Osteoblast (primary cell): ENCODE data around the gene ZXDC. TPM values are rescaled to one million over a fixed set of nuclear protein-coding genes. Genes with fewer than 3 reads are reported as not detected.

Experiments
- DNase-seq: peaks from one replicate; pipeline ENCODE4 v3.0.0; 2011; ENCODE audit warnings: low spot score, mixed read lengths; ENCODE audit not compliant: insufficient read length; ENCODE audit errors: missing footprints
- H2AFZ ChIP-seq: 2 replicates; pipeline ENCODE4 v1.6.0; 2011; ENCODE audit warnings: mild to moderate bottlenecking, low read length
- H3K27ac ChIP-seq: 2 replicates; pipeline ENCODE4 v1.5.1; 2011; ENCODE audit warnings: mild to moderate bottlenecking, low read depth, low read length, moderate library complexity
- H3K27me3 ChIP-seq: 2 replicates; pipeline ENCODE4 v1.6.0; 2012; ENCODE audit warnings: mild to moderate bottlenecking, control low read depth, inconsistent platforms, low read length, moderate library complexity; ENCODE audit not compliant: insufficient read depth
- H3K36me3 ChIP-seq: 2 replicates; pipeline ENCODE4 v1.5.1; 2011; ENCODE audit warnings: mild to moderate bottlenecking, low read length, control low read depth, moderate library complexity; ENCODE audit not compliant: insufficient read depth
- H3K4me1 ChIP-seq: 2 replicates; pipeline ENCODE4 v1.5.1; 2011; ENCODE audit warnings: mild to moderate bottlenecking, low read length, control low read depth, moderate library complexity; ENCODE audit not compliant: insufficient read depth
- H3K4me2 ChIP-seq: 2 replicates; pipeline ENCODE4 v1.6.0; 2011; ENCODE audit warnings: mild to moderate bottlenecking, low read length; ENCODE audit not compliant: insufficient read depth
- H3K4me3 ChIP-seq: fragments of 200-600 bp; sonication (generic); 3 replicates; pipeline ENCODE4 v1.5.1; 2012; ENCODE audit warnings: mild to moderate bottlenecking, low read length, inconsistent platforms; ENCODE audit not compliant: insufficient read depth
- H3K79me2 ChIP-seq: 2 replicates; pipeline ENCODE4 v1.6.0; 2012; ENCODE audit warnings: mild to moderate bottlenecking, low read length, control low read depth, inconsistent platforms; ENCODE audit not compliant: insufficient read depth
- H3K9me3 ChIP-seq: 2 replicates; pipeline ENCODE4 v1.5.1; 2011; ENCODE audit warnings: low read depth, low read length, control low read depth
- H4K20me1 ChIP-seq: 2 replicates; pipeline ENCODE4 v1.6.0; 2012; ENCODE audit warnings: mild to moderate bottlenecking, low read length, control low read depth; ENCODE audit not compliant: insufficient read depth
- total RNA-seq: library from RNA; depleted of rRNA; stranded (reverse); fragments of >200 nt; gene quantifications from 2 replicates; pipeline ENCODE4 v1.2.3, GENCODE V29; 2012
- TF ChIP-seq, protein P1 (sequence below): IDR thresholded peaks from 2 replicates; pipeline ENCODE4 v1.5.1; 2011; ENCODE audit warnings: mild to moderate bottlenecking, low read depth, low read length, moderate library complexity; ENCODE audit errors: extremely low read depth

The ZXDC gene
- total RNA-seq, 1 donor: 27.1 TPM

- no peaks in the 10 kb centered on the region for H3K9me3 ChIP-seq
- no peak overlapping the region for H3K4me3 ChIP-seq
- no peak overlapping the region for H3K27ac ChIP-seq
- peak; percentile 69 for DNase-seq
- H3K4me2 ChIP-seq: no peak overlapping the region
- no peaks in the 10 kb centered on the region for H3K27me3 ChIP-seq
- H3K79me2 ChIP-seq: peaks cover 63% of the 10 kb centered on the region
- no peaks in the 10 kb centered on the region for H3K4me1 ChIP-seq
- peaks cover 44% of the 10 kb centered on the region for H4K20me1 ChIP-seq
- H3K36me3 ChIP-seq: peaks cover 86% of the 10 kb centered on the region
- no peak overlapping the region for H2AFZ ChIP-seq
- TF ChIP-seq, protein P1, sequence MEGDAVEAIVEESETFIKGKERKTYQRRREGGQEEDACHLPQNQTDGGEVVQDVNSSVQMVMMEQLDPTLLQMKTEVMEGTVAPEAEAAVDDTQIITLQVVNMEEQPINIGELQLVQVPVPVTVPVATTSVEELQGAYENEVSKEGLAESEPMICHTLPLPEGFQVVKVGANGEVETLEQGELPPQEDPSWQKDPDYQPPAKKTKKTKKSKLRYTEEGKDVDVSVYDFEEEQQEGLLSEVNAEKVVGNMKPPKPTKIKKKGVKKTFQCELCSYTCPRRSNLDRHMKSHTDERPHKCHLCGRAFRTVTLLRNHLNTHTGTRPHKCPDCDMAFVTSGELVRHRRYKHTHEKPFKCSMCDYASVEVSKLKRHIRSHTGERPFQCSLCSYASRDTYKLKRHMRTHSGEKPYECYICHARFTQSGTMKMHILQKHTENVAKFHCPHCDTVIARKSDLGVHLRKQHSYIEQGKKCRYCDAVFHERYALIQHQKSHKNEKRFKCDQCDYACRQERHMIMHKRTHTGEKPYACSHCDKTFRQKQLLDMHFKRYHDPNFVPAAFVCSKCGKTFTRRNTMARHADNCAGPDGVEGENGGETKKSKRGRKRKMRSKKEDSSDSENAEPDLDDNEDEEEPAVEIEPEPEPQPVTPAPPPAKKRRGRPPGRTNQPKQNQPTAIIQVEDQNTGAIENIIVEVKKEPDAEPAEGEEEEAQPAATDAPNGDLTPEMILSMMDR: no peak
Observed at GRCh38 chr3:126464997-126465396, 10.7 kb downstream of the ZXDC start.

DNA sequence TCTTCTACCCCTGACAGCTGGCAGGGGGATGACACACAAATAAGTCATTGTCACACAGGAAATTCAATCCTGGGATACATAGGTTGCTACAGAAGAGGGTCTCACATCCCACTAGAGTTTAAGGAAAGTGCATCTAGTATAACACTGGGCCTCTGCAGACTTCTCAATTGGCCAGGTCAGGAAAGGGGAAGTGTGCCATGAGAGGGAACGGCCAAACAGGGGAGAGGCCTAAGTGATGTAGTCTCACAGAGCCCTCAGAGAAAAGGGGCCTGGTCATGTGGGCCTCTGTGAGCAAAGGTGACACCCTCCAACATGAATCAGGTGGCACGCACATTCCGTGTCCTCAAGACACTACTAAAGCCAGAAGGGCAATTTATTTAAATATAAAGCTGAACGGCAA lies 11.2 kb downstream of the ZXDC start:
- H2AFZ ChIP-seq: no peak overlapping the region
- DNase-seq: no peak
- peaks cover 44% of the 10 kb centered on the region for H4K20me1 ChIP-seq
- H3K9me3 ChIP-seq: no peaks in the 10 kb centered on the region
- no peaks in the 10 kb centered on the region for H3K4me1 ChIP-seq
- no peaks in the 10 kb centered on the region for H3K27me3 ChIP-seq
- H3K4me2 ChIP-seq: no peak overlapping the region
- TF ChIP-seq, protein P1: no peak
- no peak overlapping the region for H3K4me3 ChIP-seq
- H3K79me2 ChIP-seq: peaks cover 62% of the 10 kb centered on the region
- H3K27ac ChIP-seq: no peak overlapping the region
- peaks cover 86% of the 10 kb centered on the region for H3K36me3 ChIP-seq

DNA sequence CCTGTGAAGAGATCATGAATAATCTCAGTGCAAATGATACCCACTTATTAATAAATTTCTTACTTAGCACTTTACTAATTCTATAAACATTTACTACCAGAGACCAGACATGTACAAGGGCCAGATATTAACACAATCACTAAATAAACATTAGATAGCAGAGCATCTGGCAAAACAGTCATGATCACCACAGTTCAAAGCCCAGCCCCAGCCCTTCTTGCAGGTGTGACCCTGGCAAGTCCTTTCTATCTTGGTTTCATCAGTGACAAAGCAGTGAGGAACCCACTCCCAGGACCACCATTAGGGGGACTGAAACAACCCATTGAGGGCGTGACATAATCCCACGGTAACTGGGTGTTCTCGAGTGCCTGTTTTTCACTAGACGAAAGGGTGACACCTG lies 11.6 kb downstream of the ZXDC start:
- peaks cover 47% of the 10 kb centered on the region for H4K20me1 ChIP-seq
- no peak for DNase-seq

DNA sequence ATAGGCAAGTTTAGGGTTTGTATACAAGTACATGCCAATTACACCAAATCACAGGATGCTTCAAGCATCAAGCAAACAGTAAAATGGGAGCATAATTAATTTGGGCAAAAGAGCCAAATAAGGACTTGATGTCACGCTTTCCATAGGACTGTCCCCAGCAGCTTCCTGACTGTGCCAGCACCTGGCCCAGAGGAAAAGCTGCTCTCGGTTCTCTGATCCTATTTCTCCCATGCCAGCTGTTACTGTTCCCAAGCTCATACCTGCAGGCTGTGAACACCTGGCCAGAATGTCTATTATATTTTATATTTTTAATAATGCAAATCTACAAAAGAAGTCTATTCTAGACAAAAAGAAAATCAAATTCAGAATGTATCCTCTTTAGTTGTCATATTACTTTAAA lies 12.2 kb downstream of the ZXDC start:
- H3K27me3 ChIP-seq: no peaks in the 10 kb centered on the region
- TF ChIP-seq, protein P1: no peak
- H3K79me2 ChIP-seq: peaks cover 56% of the 10 kb centered on the region
- no peaks in the 10 kb centered on the region for H3K9me3 ChIP-seq
- no peak overlapping the region for H3K4me2 ChIP-seq
- DNase-seq: peak; percentile 58
- no peak overlapping the region for H2AFZ ChIP-seq
- H3K4me3 ChIP-seq: no peak overlapping the region
- peaks cover 86% of the 10 kb centered on the region for H3K36me3 ChIP-seq
- no peak overlapping the region for H3K27ac ChIP-seq
- H3K4me1 ChIP-seq: no peaks in the 10 kb centered on the region
- peaks cover 46% of the 10 kb centered on the region for H4K20me1 ChIP-seq

More for the DNA sequence above, 11.6 kb downstream of the ZXDC start:
- no peaks in the 10 kb centered on the region for H3K9me3 ChIP-seq
- peaks cover 86% of the 10 kb centered on the region for H3K36me3 ChIP-seq
- H3K79me2 ChIP-seq: peaks cover 61% of the 10 kb centered on the region
- no peak overlapping the region for H2AFZ ChIP-seq
- no peak overlapping the region for H3K27ac ChIP-seq
- H3K4me1 ChIP-seq: no peaks in the 10 kb centered on the region
- no peaks in the 10 kb centered on the region for H3K27me3 ChIP-seq
- no peak overlapping the region for H3K4me3 ChIP-seq
- no peak overlapping the region for H3K4me2 ChIP-seq
- TF ChIP-seq, protein P1: no peak
